B cell (primary cell): ENCODE measurements around the gene GRIK3.

Source experiments
- CTCF ChIP-seq: fragments of 200-600 bp; IDR thresholded peaks from one replicate; pipeline ENCODE4 v1.8.0; 2022; ENCODE audit warnings: antibody characterized with exemption, mild to moderate bottlenecking
- EZH2 ChIP-seq: IDR thresholded peaks from 2 replicates; pipeline ENCODE4 v1.6.1; 2012; ENCODE audit warnings: borderline replicate concordance, low read depth, mild to moderate bottlenecking, moderate library complexity, low read length; ENCODE audit not compliant: insufficient read depth, poor library complexity, severe bottlenecking

DNA sequence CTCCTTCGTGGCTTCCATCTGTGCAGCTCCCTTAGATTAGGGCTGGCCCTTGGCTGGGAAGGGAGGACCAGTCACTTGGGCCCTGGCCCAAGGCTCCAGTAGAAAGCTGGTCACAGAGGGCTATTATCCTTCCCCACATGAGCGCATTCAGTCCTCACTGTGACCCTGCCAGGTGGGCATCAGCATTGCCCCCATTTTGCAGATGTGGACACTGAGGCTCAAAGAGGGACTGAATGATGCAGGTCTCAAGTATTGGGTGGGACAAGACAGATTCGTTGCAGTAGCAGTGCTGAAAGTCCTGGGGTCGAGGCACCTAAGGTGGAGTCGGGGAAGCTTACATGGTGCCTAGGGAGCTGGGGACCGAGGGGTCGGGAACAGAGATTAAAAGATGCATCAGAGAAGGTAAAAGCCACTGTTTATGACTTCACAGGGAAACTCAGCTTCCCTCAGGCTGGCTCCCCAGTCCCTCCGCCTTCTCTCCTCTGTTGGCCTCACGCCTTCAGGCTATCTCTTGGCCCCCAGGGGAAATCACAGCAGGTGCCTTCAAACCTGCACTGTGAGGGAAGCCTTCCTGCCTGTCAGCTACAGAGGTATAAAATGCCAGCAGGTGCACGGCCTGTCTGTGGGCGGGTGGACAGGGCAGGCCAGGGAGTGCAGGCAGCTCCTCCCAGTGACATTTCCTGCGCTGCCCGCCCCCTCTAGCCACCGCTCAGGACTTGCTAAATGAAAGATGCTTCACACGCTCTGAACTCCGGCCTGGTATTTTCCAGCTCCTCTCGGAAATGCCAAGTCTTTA is 178.4 kb downstream of the GRIK3 start:
- TF ChIP-seq CTCF: no peak
- TF ChIP-seq EZH2: no peak
